Activated CD4-positive, alpha-beta T cell treated with anti-CD3 and anti-CD28 coated beads for 24 hours (primary cell): Measurements from ENCODE around the gene ATXN7.

Experiments
- DNase-seq, 2 donors: peaks; one replicate each; pipeline ENCODE4 v3.0.0-alpha.2; 2020; ENCODE audit warnings: low read depth in 2 of 2

The ATXN7 gene, protein sequence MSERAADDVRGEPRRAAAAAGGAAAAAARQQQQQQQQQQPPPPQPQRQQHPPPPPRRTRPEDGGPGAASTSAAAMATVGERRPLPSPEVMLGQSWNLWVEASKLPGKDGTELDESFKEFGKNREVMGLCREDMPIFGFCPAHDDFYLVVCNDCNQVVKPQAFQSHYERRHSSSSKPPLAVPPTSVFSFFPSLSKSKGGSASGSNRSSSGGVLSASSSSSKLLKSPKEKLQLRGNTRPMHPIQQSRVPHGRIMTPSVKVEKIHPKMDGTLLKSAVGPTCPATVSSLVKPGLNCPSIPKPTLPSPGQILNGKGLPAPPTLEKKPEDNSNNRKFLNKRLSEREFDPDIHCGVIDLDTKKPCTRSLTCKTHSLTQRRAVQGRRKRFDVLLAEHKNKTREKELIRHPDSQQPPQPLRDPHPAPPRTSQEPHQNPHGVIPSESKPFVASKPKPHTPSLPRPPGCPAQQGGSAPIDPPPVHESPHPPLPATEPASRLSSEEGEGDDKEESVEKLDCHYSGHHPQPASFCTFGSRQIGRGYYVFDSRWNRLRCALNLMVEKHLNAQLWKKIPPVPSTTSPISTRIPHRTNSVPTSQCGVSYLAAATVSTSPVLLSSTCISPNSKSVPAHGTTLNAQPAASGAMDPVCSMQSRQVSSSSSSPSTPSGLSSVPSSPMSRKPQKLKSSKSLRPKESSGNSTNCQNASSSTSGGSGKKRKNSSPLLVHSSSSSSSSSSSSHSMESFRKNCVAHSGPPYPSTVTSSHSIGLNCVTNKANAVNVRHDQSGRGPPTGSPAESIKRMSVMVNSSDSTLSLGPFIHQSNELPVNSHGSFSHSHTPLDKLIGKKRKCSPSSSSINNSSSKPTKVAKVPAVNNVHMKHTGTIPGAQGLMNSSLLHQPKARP

GRCh38 chr3:63863150-63864007 is at the start of gene ATXN7, which contains the start of gene THOC7:
ATXN7 (plus strand) TSS chr3:63863867; CDS start chr3:63912599, 48,732 bp downstream.
THOC7 (minus strand) TSS chr3:63863805; CDS start chr3:63863790, 15 bp downstream.
- peak; percentile 36 to 44 for DNase-seq

DNA sequence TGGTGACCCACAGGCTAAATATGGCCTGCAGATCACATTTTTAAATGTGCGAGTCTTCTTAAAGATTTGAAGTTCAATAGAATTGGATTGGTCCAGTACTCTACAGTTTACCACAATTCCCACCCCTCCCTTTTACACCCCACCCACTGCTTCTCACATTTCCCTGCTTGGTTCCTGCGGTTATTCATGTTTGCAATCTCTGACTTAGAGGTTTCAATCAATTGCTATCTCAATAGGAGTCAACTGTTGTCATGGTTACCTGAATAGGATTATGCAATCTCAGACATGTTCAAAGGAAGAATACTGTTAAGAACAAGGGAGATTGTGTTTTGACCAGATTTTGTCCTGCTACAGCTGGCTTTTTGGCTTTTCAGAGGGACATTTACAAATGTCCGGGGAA is 49.4 kb upstream of the ATXN7 start:
- DNase-seq = no peak

DNA sequence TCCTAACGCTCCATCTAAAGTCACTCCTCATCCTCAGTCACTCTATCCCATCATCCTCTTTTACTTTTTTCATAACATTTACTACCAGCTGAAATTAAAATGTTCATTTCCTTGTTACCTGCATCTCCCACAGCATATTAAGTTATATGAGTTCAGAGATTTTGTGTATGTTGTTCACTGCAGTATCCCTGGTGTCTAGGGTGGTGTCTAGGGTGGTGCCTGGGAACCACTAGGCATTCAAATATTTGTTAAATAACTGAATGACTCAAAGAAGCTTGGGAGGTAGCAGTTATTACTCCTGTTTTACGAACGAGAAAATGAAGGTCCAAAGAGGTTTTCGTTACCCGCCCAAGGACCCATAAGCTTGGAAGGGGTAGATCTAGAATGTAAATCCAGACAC is 46.4 kb upstream of the ATXN7 start:
- no peak for DNase-seq

- DNase-seq = peak; percentile 40 to 42
Measured at GRCh38 chr3:63818282-63819150, 45.2 kb upstream of the ATXN7 start.

DNA sequence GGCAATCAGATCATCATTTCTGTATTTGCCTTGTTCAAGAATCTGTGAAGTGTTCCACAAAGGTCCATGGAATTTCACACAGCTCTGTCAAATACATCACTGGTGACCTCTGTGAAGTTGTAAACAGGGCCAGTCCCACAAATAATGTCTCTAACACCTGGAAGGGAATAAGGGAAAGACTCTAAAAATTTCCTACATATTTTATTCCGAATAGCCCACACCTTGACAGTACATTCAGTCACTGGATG is 44.6 kb upstream of the ATXN7 start, which contains the start of gene C3orf49:
C3orf49 (plus strand) TSS at position 149 of the 248 bp plus-strand sequence. CDS start 173 bp downstream, outside the sequence.
- no peak for DNase-seq

DNA sequence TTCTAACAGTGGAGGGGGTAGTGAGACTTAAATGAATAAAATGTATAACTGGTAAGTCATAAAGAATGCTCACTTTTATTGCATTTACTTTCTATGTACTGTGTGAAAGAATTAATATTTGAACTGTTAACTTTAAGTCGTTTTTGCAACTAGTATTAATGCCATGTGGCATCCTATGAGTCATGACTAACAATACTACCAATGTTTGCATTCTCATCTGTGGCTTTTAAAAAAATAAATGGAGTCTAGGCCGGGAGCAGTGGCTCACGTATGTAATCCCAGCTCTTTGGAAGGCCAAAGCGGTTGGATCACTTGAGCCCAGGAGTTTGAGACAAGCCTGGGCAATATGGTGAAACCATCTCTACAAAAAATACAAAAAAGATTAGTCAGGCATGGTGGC is 39.4 kb upstream of the ATXN7 start:
- DNase-seq = no peak

GRCh38 chr3:63830526-63830925 is 33.1 kb upstream of the ATXN7 start:
- DNase-seq = no peak

DNA sequence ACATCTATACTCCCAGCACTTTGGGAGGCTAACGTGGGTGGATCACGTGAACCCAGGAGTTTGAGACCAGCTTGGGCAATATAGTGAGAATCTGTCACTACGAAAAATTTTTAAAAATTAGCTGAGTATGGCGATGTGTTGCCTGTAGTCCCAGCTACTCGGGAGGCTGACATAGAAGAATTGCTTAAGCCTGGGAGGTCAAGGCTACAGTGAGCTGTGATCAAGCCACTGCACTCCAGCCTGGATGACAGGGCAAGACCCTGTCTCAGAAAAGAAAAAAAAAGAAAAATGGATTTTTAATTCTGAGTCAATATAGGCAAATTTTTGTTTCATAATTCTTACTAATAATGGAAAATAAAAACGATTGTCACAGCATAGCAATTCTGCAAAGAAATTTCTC is 31.3 kb upstream of the ATXN7 start:
- DNase-seq = no peak

GRCh38 chr3:63841704-63842103 is 22.0 kb upstream of the ATXN7 start:
- DNase-seq = no peak

- no peak for DNase-seq
Measured at GRCh38 chr3:63842127-63842526, 21.5 kb upstream of the ATXN7 start.

GRCh38 chr3:63845215-63845614 is 18.5 kb upstream of the ATXN7 start:
- DNase-seq = no peak

- no peak for DNase-seq
Measured at GRCh38 chr3:63847718-63848450, 15.8 kb upstream of the ATXN7 start.

GRCh38 chr3:63849175-63849574 is 14.5 kb upstream of the ATXN7 start:
- no peak for DNase-seq

- no peak for DNase-seq
Measured at GRCh38 chr3:63851287-63851686, 12.4 kb upstream of the ATXN7 start.

DNA sequence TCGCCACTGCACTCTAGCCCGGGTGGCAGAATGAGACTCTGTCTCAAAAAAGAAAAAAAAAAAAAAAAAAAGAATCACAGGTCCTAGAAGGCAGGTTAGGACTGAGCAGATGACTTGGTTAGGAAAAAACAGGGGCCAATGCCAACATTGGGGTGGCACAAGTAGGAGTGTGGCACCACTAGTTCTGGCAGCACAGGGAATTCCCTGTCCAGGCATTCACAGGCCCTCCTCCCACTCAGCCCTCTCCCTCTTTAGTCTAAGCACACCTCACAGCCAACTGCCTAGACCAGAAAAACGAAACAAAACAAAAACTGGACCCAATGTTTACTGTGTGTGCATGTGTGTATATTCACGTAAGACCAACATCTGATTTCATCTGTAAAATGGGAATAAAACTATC is 10.6 kb upstream of the ATXN7 start:
- no peak for DNase-seq

DNA sequence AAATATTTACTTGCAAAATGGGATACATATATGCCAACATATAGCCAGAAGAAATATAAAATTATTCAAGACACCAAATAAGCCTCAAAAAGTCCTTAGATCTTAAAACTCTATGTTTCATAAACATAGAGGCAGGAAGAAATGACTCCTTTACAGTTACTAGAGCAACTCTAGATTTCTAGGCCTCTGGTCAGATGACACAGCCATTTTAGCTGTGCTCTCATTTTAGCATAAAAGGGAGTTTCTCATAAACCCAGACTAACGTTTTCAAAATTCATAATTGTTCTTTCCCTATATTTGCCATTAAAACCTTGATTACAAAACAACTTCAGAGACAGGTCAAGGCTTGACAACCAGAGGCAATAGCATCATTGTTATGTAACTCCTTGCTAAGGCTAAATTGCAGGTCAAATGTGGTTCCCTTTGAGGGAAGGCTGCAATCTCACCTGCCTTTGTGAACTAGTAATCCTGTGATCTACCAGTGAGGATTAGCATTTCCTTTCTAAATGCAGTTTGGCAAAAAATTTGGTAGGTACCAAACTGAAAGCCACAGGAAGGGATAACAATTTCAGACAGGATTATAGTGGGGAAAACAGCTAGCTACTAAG is 8.2 kb upstream of the ATXN7 start:
- no peak for DNase-seq

DNA sequence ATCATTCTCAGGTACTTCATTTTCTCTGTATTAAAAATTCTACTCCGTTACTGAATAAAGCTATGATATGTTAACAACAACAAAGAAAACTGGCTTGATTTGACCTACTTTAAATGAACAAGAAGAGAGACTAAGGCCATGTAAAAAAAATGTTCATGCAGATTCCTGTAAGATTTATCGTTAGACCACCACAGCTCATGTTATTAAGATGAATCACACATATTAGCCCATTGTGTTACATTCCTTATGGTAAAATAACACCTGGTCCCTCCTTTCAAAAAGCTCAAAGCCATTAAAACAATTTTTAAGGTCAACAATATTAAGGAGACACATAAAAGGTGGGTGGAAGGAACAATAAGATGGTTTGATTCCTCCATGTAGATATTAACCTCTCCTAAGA is 6.4 kb upstream of the ATXN7 start:
- DNase-seq = no peak

DNA sequence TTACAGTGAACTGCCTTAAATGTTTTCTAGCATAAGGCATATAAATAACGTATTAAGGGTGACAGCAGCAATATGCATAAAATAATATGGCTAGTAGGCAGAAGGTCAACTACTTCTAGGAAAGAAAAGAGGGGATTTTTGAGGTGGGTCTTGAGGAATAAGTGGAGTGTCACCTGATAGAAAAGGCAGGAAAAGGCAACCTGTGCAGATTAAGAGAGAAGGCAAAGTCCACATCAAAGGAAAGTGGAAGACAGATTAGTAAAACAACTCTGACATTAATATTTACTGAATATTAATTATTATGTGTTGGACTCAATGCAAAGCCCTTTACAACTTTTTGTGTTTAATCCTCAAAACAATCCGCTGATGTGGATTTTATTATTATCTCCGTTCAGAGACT is 2.9 kb upstream of the ATXN7 start:
- DNase-seq = no peak

DNA sequence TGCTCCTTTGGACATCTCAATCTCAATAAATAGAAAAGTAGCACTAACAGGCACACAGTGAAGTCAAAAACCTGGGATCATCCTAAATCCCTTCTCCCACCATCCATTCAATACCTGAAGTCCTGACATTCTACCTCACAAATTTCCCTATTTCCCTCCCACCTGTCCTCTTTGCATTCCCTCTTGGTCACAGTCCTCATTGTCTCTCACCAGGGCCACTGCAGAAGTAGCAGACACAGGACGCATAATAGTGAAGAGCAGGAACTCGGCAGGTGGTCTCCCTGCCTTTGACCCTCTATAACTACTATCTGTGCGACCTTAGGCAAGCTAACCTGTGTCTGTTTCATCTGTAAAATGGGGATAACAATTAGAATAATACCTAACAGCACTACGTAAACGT is 2.4 kb upstream of the ATXN7 start:
- no peak for DNase-seq

- no peak for DNase-seq
Measured at GRCh38 chr3:63862804-63863149, 890 bp upstream of the ATXN7 start.
